Activated CD4-positive, alpha-beta T cell treated with anti-CD3 and anti-CD28 coated beads, Interleukin-2, amount 50 U/mL, for 4 hours (primary cell): ENCODE data around the gene CAPN7.

Experiments
- DNase-seq, 2 experiments: peaks; one replicate each; pipeline ENCODE4 v3.0.0-alpha.2; 2020

The CAPN7 gene

GRCh38 chr3:15204005-15204404 is 2.0 kb upstream of the CAPN7 start:
- no peak for DNase-seq

- no peak for DNase-seq
These were observed 538 bp upstream of the CAPN7 start for GRCh38 chr3:15205482-15205933.

- DNase-seq, result peak in 1 of 2 experiments; percentile 6
These were observed 873 bp downstream of the CAPN7 start for GRCh38 chr3:15206662-15207576.

- DNase-seq, result no peak
These were observed 1.9 kb downstream of the CAPN7 start for GRCh38 chr3:15207836-15208504.

- no peak for DNase-seq
These were observed 5.9 kb downstream of the CAPN7 start for GRCh38 chr3:15211937-15212336.

GRCh38 chr3:15214758-15215157 is 8.7 kb downstream of the CAPN7 start:
- DNase-seq, result no peak

- no peak for DNase-seq
These were observed 9.9 kb downstream of the CAPN7 start for GRCh38 chr3:15215996-15216395.

- no peak for DNase-seq
These were observed 10.5 kb downstream of the CAPN7 start for GRCh38 chr3:15216501-15216900.

GRCh38 chr3:15217011-15217671 is 11.1 kb downstream of the CAPN7 start:
- no peak for DNase-seq

- no peak for DNase-seq
These were observed 11.8 kb downstream of the CAPN7 start for GRCh38 chr3:15217841-15218267.

GRCh38 chr3:15218689-15219088 is 12.6 kb downstream of the CAPN7 start:
- no peak for DNase-seq

GRCh38 chr3:15220056-15220455 is 14.0 kb downstream of the CAPN7 start:
- DNase-seq, result no peak

- no peak for DNase-seq
These were observed 14.6 kb downstream of the CAPN7 start for GRCh38 chr3:15220661-15221060.

- DNase-seq, result no peak
These were observed 15.7 kb downstream of the CAPN7 start for GRCh38 chr3:15221574-15222217.

- no peak for DNase-seq
These were observed 17.9 kb downstream of the CAPN7 start for GRCh38 chr3:15223685-15224572.

GRCh38 chr3:15228147-15228546 is 22.1 kb downstream of the CAPN7 start:
- no peak for DNase-seq

GRCh38 chr3:15229262-15229661 is 23.2 kb downstream of the CAPN7 start:
- no peak for DNase-seq

- DNase-seq, result peak; percentile 53 to 54
These were observed 35.3 kb downstream of the CAPN7 start for GRCh38 chr3:15241341-15241740.

GRCh38 chr3:15243822-15244482 is 37.9 kb downstream of the CAPN7 start:
- DNase-seq, result no peak

- no peak for DNase-seq
These were observed 40.1 kb downstream of the CAPN7 start for GRCh38 chr3:15246186-15246585.

- DNase-seq, result no peak
These were observed 47.1 kb downstream of the CAPN7 start for GRCh38 chr3:15253023-15253697.
